DOHH2 (cell line): Measurements from ENCODE around the gene PNN.
"Not testable (repeated sequence)": the region's sequence is repeated elsewhere in the genome, so short reads cannot be mapped to it uniquely, and the experiment has no call there.

Source experiments
- H3F3A ChIP-seq: fragments of 200-600 bp; sonication (generic), shearing (Covaris generic); 2 replicates; pipeline ENCODE4 v1.6.0; 2016; ENCODE audit warnings: antibody characterized with exemption, mild to moderate bottlenecking; ENCODE audit not compliant: control insufficient read depth, insufficient read depth
- H3K27ac ChIP-seq: fragments of 200-600 bp; sonication (generic); 2 replicates; pipeline ENCODE4 v1.5.1; 2014; ENCODE audit warnings: low read depth, mild to moderate bottlenecking, low read length, moderate library complexity
- H3K27me3 ChIP-seq: fragments of 200-600 bp; sonication (generic); 2 replicates; pipeline ENCODE4 v1.6.1; 2014; ENCODE audit warnings: mild to moderate bottlenecking, low read length, mixed read lengths; ENCODE audit not compliant: control insufficient read depth
- H3K36me3 ChIP-seq: fragments of 200-600 bp; sonication (generic); 2 replicates; pipeline ENCODE4 v1.6.1; 2014; ENCODE audit warnings: mild to moderate bottlenecking, low read length, moderate library complexity, mixed read lengths; ENCODE audit not compliant: control insufficient read depth
- H3K4me1 ChIP-seq: fragments of 200-600 bp; sonication (generic); 2 replicates; pipeline ENCODE4 v1.6.1; 2014; ENCODE audit warnings: mild to moderate bottlenecking, low read length, mixed read lengths; ENCODE audit not compliant: control insufficient read depth
- H3K4me2 ChIP-seq: fragments of 200-600 bp; sonication (generic); 2 replicates; pipeline ENCODE4 v1.6.0; 2014; ENCODE audit warnings: mild to moderate bottlenecking, low read length, moderate library complexity
- H3K4me3 ChIP-seq: fragments of 200-600 bp; sonication (generic); 2 replicates; pipeline ENCODE4 v1.5.1; 2014; ENCODE audit warnings: mild to moderate bottlenecking, low read length, mixed read lengths
- H3K79me2 ChIP-seq: fragments of 200-600 bp; sonication (generic); 2 replicates; pipeline ENCODE4 v1.6.1; 2014; ENCODE audit warnings: mild to moderate bottlenecking, low read length, mixed read lengths; ENCODE audit not compliant: control insufficient read depth
- H3K9me2 ChIP-seq: fragments of 200-600 bp; sonication (generic); replicated peaks from 2 replicates; pipeline ENCODE4 v1.6.1; 2014; ENCODE audit warnings: mild to moderate bottlenecking, low read length, mixed read lengths; ENCODE audit not compliant: control insufficient read depth
- H3K9me3 ChIP-seq: fragments of 200-600 bp; sonication (generic); 2 replicates; pipeline ENCODE4 v1.6.1; 2014; ENCODE audit warnings: antibody characterized with exemption, low read length, mixed read lengths; ENCODE audit not compliant: control insufficient read depth, insufficient read depth
- H4K20me1 ChIP-seq: fragments of 200-600 bp; sonication (generic); 2 replicates; pipeline ENCODE4 v1.6.0; 2014; ENCODE audit warnings: low read depth, mild to moderate bottlenecking, antibody characterized with exemption, low read length, moderate library complexity; ENCODE audit not compliant: control insufficient read depth, insufficient read depth
- CTCF ChIP-seq: fragments of 200-600 bp; sonication (generic); IDR thresholded peaks from one replicate; pipeline ENCODE4 v1.5.1; 2014; ENCODE audit warnings: antibody characterized with exemption, mild to moderate bottlenecking, low read depth, low read length; ENCODE audit not compliant: poor library complexity, severe bottlenecking
- EZH2phosphoT487 ChIP-seq: fragments of 200-600 bp; sonication (generic); IDR thresholded peaks from 2 replicates; pipeline ENCODE4 v1.6.1; 2017; ENCODE audit warnings: borderline replicate concordance, mild to moderate bottlenecking, antibody characterized with exemption, low read length, moderate library complexity, mixed read lengths

Gene PNN

GRCh38 chr14:39230416-39231035 lies 55.5 kb downstream of the PNN start:
- Histone ChIP-seq H3F3A (no peaks in the 10 kb centered on the region), H3K4me2 (no peak overlapping the region), H3K9me3 (no peaks in the 10 kb centered on the region), H4K20me1 (no peaks in the 10 kb centered on the region), H3K27ac (no peak overlapping the region), H3K36me3 (no peaks in the 10 kb centered on the region), H3K4me1 (no peaks in the 10 kb centered on the region), H3K79me2 (no peaks in the 10 kb centered on the region), H3K9me2 (no peaks in the 10 kb centered on the region), H3K27me3 (no peaks in the 10 kb centered on the region), H3K4me3 (no peak overlapping the region)
- TF ChIP-seq EZH2phosphoT487 (no peak), CTCF (no peak)

GRCh38 chr14:39231751-39232553 lies 56.9 kb downstream of the PNN start:
- not testable (repeated sequence) for H3K4me2 ChIP-seq, H3K27me3 ChIP-seq, H3K9me2 ChIP-seq, H3K36me3 ChIP-seq, H3F3A ChIP-seq, H4K20me1 ChIP-seq, H3K4me3 ChIP-seq, H3K79me2 ChIP-seq, H3K4me1 ChIP-seq, H3K27ac ChIP-seq, H3K9me3 ChIP-seq
- TF ChIP-seq CTCF: peak; percentile 45
